T-cell (primary cell): ENCODE data around the gene ATG4B. TPM values are rescaled to one million over a fixed set of nuclear protein-coding genes. Genes with fewer than 3 reads are reported as not detected.

Source experiments
- ATAC-seq, 4 experiments: fragments of 200-7000 bp in 3 of 4; fragments of 150-1000 bp in 1 of 4; cut with Tn5 transposase; replicated peaks in 1 of 4; 1 replicate in 3 of 4; 2 replicates in 1 of 4; pipeline ENCODE4 v1.10.0; 2021; ENCODE audit warnings: moderate library complexity in 3 of 4, mild to moderate bottlenecking in 2 of 4, moderate number of reproducible peaks in 1 of 4
- CTCF ChIA-PET, 2 donors: fragments of 300-600 bp; sonication (Branson Sonifier 250); formaldehyde crosslinking; loops; one replicate each; lab custom pipeline; 2022; ENCODE audit warnings: antibody characterized with exemption in 2 of 2; lab: Charles Lee
- POLR2A ChIA-PET, 2 donors: fragments of 300-600 bp; sonication (Branson Sonifier 250); formaldehyde crosslinking; loops; one replicate each; lab custom pipeline; 2022; ENCODE audit warnings: antibody characterized with exemption in 2 of 2; lab: Charles Lee
- DNase-seq, 35 experiments: peaks; one replicate each; pipeline versions ENCODE4 v3.0.0 to v3.0.0-alpha.2; 2013 to 2023
- H3K27ac ChIP-seq: one replicate; pipeline ENCODE4 v1.5.1; 2013; ENCODE audit warnings: low read length
- H3K27me3 ChIP-seq, 2 experiments: replicated peaks in 1 of 2; 1 replicate in 1 of 2; 2 replicates in 1 of 2; pipeline versions ENCODE4 v1.6.1 to v1.7.0; 2013; ENCODE audit warnings: low read length in 1 of 2, mixed read lengths in 1 of 2; ENCODE audit not compliant: control insufficient read depth in 2 of 2, insufficient read depth in 2 of 2; ENCODE audit errors: extremely low read depth in 1 of 2
- H3K36me3 ChIP-seq, 2 donors: 1 replicate in 1 of 2; 2 replicates in 1 of 2; pipeline versions ENCODE4 v1.6.1 to v1.7.0; 2013; ENCODE audit warnings: low read length in 1 of 2; ENCODE audit not compliant: control insufficient read depth in 2 of 2, insufficient read depth in 1 of 2; ENCODE audit errors: extremely low read depth in 1 of 2
- H3K4me1 ChIP-seq, 2 experiments: 1 replicate in 1 of 2; 2 replicates in 1 of 2; pipeline versions ENCODE4 v1.6.1 to v1.7.0; 2013; ENCODE audit warnings: low read length in 2 of 2, mixed read lengths in 1 of 2; ENCODE audit not compliant: insufficient read depth in 2 of 2, control insufficient read depth in 1 of 2; ENCODE audit errors: extremely low read depth in 1 of 2
- H3K4me3 ChIP-seq, 2 donors: 1 replicate in 1 of 2; 2 replicates in 1 of 2; pipeline versions ENCODE4 v1.5.1 to v1.7.0; 2013; ENCODE audit warnings: mild to moderate bottlenecking in 2 of 2, low read length in 1 of 2, moderate library complexity in 1 of 2; ENCODE audit not compliant: control insufficient read depth in 1 of 2; ENCODE audit errors: extremely low read depth in 1 of 2
- H3K9me3 ChIP-seq: 2 replicates; pipeline ENCODE4 v1.7.0; 2013
- H3K27ac Mint-ChIP-seq, 2 donors: one replicate each; pipeline ENCODE4 v1.8.0; 2020 to 2021; ENCODE audit warnings: mild to moderate bottlenecking in 2 of 2, mixed read lengths in 2 of 2
- H3K27me3 Mint-ChIP-seq, 2 donors: one replicate each; pipeline ENCODE4 v1.8.0; 2021 to 2022; ENCODE audit warnings: mixed read lengths in 2 of 2
- H3K36me3 Mint-ChIP-seq: one replicate; pipeline ENCODE4 v1.8.0; 2021; ENCODE audit warnings: mixed read lengths
- H3K4me1 Mint-ChIP-seq, 3 donors: one replicate each; pipeline ENCODE4 v1.8.0; 2020 to 2022; ENCODE audit warnings: mixed read lengths in 3 of 3, mild to moderate bottlenecking in 1 of 3
- H3K4me3 Mint-ChIP-seq, 3 donors: one replicate each; pipeline ENCODE4 v1.8.0; 2020 to 2022; ENCODE audit warnings: mild to moderate bottlenecking in 3 of 3, mixed read lengths in 3 of 3, moderate library complexity in 3 of 3
- H3K9me3 Mint-ChIP-seq, 3 donors: one replicate each; pipeline ENCODE4 v1.8.0; 2020 to 2022; ENCODE audit warnings: mixed read lengths in 3 of 3
- WGBS: methylation state at CpG from one replicate; pipeline ENCODE4 v1.1.5; 2013; ENCODE audit warnings: missing lambda C conversion rate; ENCODE audit not compliant: insufficient coverage; 5-methylcytosine and 5-hydroxymethylcytosine counted together
- total RNA-seq, 35 experiments: library from RNA in 6 of 35; stranded (reverse) in 6 of 35; fragments of 120-200 nt in 1 of 35; gene quantifications; one replicate each; pipeline versions ENCODE4 v1.2.1 to v1.2.4 and lab custom pipeline; 2013 to 2026

ATG4B gene
- total RNA-seq, 5 donors from 2014 or later (not counting 1 experiment from before 2014, with no cell fraction given): 98.4 to 127 (median 108) TPM

GRCh38 chr2:241652142-241652541, 14.6 kb downstream of the ATG4B start:
- no peak for ATAC-seq
- no peak overlapping the region for H3K4me3 ChIP-seq
- H3K27me3 Mint-ChIP-seq: no peaks in the 10 kb centered on the region
- peaks cover 0 to 3% of the 10 kb centered on the region in 2 experiments for H3K4me1 ChIP-seq
- CTCF ChIA-PET: no interaction called here
- no peak overlapping the region for H3K27ac ChIP-seq
- H3K9me3 ChIP-seq: no peaks in the 10 kb centered on the region
- POLR2A ChIA-PET: no interaction called here
- DNase-seq: no peak
- no peak overlapping the region for H3K27ac Mint-ChIP-seq
- peaks cover 9 to 17% (median 15%) of the 10 kb centered on the region in 3 donors for H3K4me1 Mint-ChIP-seq
- H3K4me3 Mint-ChIP-seq: no peak overlapping the region
- H3K36me3 ChIP-seq: peaks cover 32 to 58% of the 10 kb centered on the region in 2 donors
- H3K27me3 ChIP-seq: no peaks in the 10 kb centered on the region
- H3K9me3 Mint-ChIP-seq: no peaks in the 10 kb centered on the region
- H3K36me3 Mint-ChIP-seq: peaks cover 28% of the 10 kb centered on the region
- WGBS: no CpG with 5 or more reads among the region's 9 CpGs

- Histone ChIP-seq H3K4me1 (peaks cover 0 to 3% of the 10 kb centered on the region in 2 experiments), H3K27ac (no peak overlapping the region), H3K9me3 (no peaks in the 10 kb centered on the region), H3K36me3 (peaks cover 37 to 61% of the 10 kb centered on the region in 2 donors), H3K27me3 (no peaks in the 10 kb centered on the region), H3K4me3 (no peak overlapping the region)
- Mint-ChIP-seq H3K27me3 (no peaks in the 10 kb centered on the region), H3K36me3 (peaks cover 33% of the 10 kb centered on the region), H3K27ac (no peak overlapping the region), H3K4me3 (no peak overlapping the region), H3K4me1 (peaks cover 9 to 17% (median 15%) of the 10 kb centered on the region in 3 donors), H3K9me3 (no peaks in the 10 kb centered on the region)
- ChIA-PET CTCF (no interaction called here), POLR2A (no interaction called here)
- ATAC-seq (no peak), DNase-seq (no peak)
- 97% methylated on average over 9 of the region's 9 CpGs for WGBS
These were observed 15.2 kb downstream of the ATG4B start for GRCh38 chr2:241652722-241653121.

- peaks cover 9 to 14% (median 11%) of the 10 kb centered on the region in 3 donors for H3K4me1 Mint-ChIP-seq
- H3K27ac ChIP-seq: no peak overlapping the region
- CTCF ChIA-PET: interaction anchor here in 1 of 2 donors (0.8 kb wide), 1 partner anchor 21 kb away, joined by 6 read pairs; no protein-coding TSS in a partner anchor
- no peak overlapping the region for H3K27ac Mint-ChIP-seq
- H3K36me3 Mint-ChIP-seq: peaks cover 36% of the 10 kb centered on the region
- peaks cover 37 to 66% of the 10 kb centered on the region in 2 donors for H3K36me3 ChIP-seq
- H3K4me1 ChIP-seq: peaks cover 0 to 3% of the 10 kb centered on the region in 2 experiments
- H3K27me3 ChIP-seq: no peaks in the 10 kb centered on the region
- 95% methylated on average over 10 of the region's 13 CpGs for WGBS
- H3K27me3 Mint-ChIP-seq: no peaks in the 10 kb centered on the region
- H3K9me3 Mint-ChIP-seq: no peaks in the 10 kb centered on the region
- no peak overlapping the region for H3K4me3 Mint-ChIP-seq
- DNase-seq (no peak), ATAC-seq (no peak)
- POLR2A ChIA-PET: interaction anchor here in 1 of 2 donors (0.6 kb wide), 1 partner anchor 96 kb away, joined by 3 read pairs; no protein-coding TSS in a partner anchor
- no peaks in the 10 kb centered on the region for H3K9me3 ChIP-seq
- no peak overlapping the region for H3K4me3 ChIP-seq
These were observed 15.8 kb downstream of the ATG4B start for GRCh38 chr2:241653210-241653750.

GRCh38 chr2:241654551-241654950, 17.1 kb downstream of the ATG4B start:
- Histone ChIP-seq H3K4me1 (no peaks in the 10 kb centered on the region), H3K27me3 (no peaks in the 10 kb centered on the region), H3K27ac (no peak overlapping the region), H3K36me3 (peaks cover 37 to 78% of the 10 kb centered on the region in 2 donors), H3K4me3 (no peak overlapping the region), H3K9me3 (no peaks in the 10 kb centered on the region)
- H3K9me3 Mint-ChIP-seq: no peaks in the 10 kb centered on the region
- H3K4me3 Mint-ChIP-seq: no peak overlapping the region
- ChIA-PET CTCF (interaction anchor here in 1 of 2 donors (0.5 kb wide), 1 partner anchor 361 kb away, joined by 4 read pairs; no protein-coding TSS in a partner anchor), POLR2A (no interaction called here)
- WGBS: no CpG with 5 or more reads among the region's 12 CpGs
- H3K4me1 Mint-ChIP-seq: peaks cover 3 to 5% (median 3%) of the 10 kb centered on the region in 3 donors
- ATAC-seq (no peak), DNase-seq (no peak)
- H3K27me3 Mint-ChIP-seq: no peaks in the 10 kb centered on the region
- H3K36me3 Mint-ChIP-seq: peaks cover 43% of the 10 kb centered on the region
- H3K27ac Mint-ChIP-seq: no peak overlapping the region

GRCh38 chr2:241655516-241656189, 18.2 kb downstream of the ATG4B start:
- ATAC-seq (no peak), DNase-seq (no peak)
- Mint-ChIP-seq H3K27me3 (no peaks in the 10 kb centered on the region), H3K4me3 (no peak overlapping the region), H3K27ac (no peak overlapping the region), H3K36me3 (peaks cover 49% of the 10 kb centered on the region), H3K4me1 (peaks cover 0 to 5% (median 3%) of the 10 kb centered on the region in 3 donors), H3K9me3 (no peaks in the 10 kb centered on the region)
- no peaks in the 10 kb centered on the region for H3K9me3 ChIP-seq
- H3K27me3 ChIP-seq: no peaks in the 10 kb centered on the region
- ChIA-PET POLR2A (no interaction called here), CTCF (no interaction called here)
- WGBS: 96% methylated on average over 17 of the region's 17 CpGs
- peaks cover 36 to 84% of the 10 kb centered on the region in 2 donors for H3K36me3 ChIP-seq
- H3K4me3 ChIP-seq: no peak overlapping the region
- H3K4me1 ChIP-seq: no peaks in the 10 kb centered on the region
- no peak overlapping the region for H3K27ac ChIP-seq

- H3K27ac ChIP-seq: no peak overlapping the region
- H3K27me3 ChIP-seq: no peaks in the 10 kb centered on the region
- Mint-ChIP-seq H3K9me3 (no peaks in the 10 kb centered on the region), H3K36me3 (peaks cover 45% of the 10 kb centered on the region), H3K27ac (no peak overlapping the region), H3K4me3 (no peak overlapping the region), H3K27me3 (no peaks in the 10 kb centered on the region), H3K4me1 (no peaks in the 10 kb centered on the region)
- H3K4me3 ChIP-seq: no peak overlapping the region
- no peaks in the 10 kb centered on the region for H3K4me1 ChIP-seq
- H3K36me3 ChIP-seq: peaks cover 31 to 84% of the 10 kb centered on the region in 2 donors
- WGBS: 99% methylated on average over 13 of the region's 13 CpGs
- CTCF ChIA-PET: no interaction called here
- DNase-seq (no peak), ATAC-seq (no peak)
- POLR2A ChIA-PET: no interaction called here
- H3K9me3 ChIP-seq: no peaks in the 10 kb centered on the region
These were observed 18.8 kb downstream of the ATG4B start for GRCh38 chr2:241656190-241656741.
